Gastrocnemius medialis (tissue), 4 donors: Measurements from ENCODE around the gene HRCT1. TPM values are rescaled to one million over a fixed set of nuclear protein-coding genes. Genes with fewer than 3 reads are reported as not detected.

Experiments
- ATAC-seq, 2 donors: fragments of 150-250 bp; one replicate each; pipeline ENCODE4 v1.9.1; 2016
- DNase-seq, 2 donors: peaks; one replicate each; pipeline ENCODE4 v3.0.0-alpha.2; 2019
- H3K27ac ChIP-seq, 4 donors: fragments of 200-600 bp; sonication (generic); 1 replicate in 1 of 4; 2 replicates in 3 of 4; pipeline ENCODE4 v1.5.1; 2016 to 2018; ENCODE audit warnings: mild to moderate bottlenecking in 2 of 4, moderate library complexity in 1 of 4
- H3K27me3 ChIP-seq, 3 donors: fragments of 200-600 bp; sonication (generic) in 2 of 3; 1 replicate in 1 of 3; 2 replicates in 2 of 3; pipeline versions ENCODE4 v1.5.1 to v1.6.0; 2016 to 2019; ENCODE audit warnings: mild to moderate bottlenecking in 1 of 3, moderate library complexity in 1 of 3
- H3K36me3 ChIP-seq, 2 donors: fragments of 200-600 bp; sonication (generic) in 1 of 2; one replicate each; pipeline ENCODE4 v1.5.1; 2017 to 2018
- H3K4me1 ChIP-seq, 2 donors: fragments of 200-600 bp; sonication (generic) in 1 of 2; one replicate each; pipeline ENCODE4 v1.5.1; 2016 to 2017; ENCODE audit warnings: mild to moderate bottlenecking in 2 of 2
- H3K4me3 ChIP-seq, 4 donors: fragments of 200-600 bp; sonication (generic) in 3 of 4; 1 replicate in 1 of 4; 2 replicates in 3 of 4; pipeline ENCODE4 v1.5.1; 2016 to 2019; ENCODE audit warnings: mild to moderate bottlenecking in 2 of 4
- H3K9me3 ChIP-seq, 3 donors: fragments of 200-600 bp; sonication (generic) in 2 of 3; 1 replicate in 1 of 3; 2 replicates in 2 of 3; pipeline ENCODE4 v1.5.1; 2016 to 2019
- POLR2A ChIP-seq, 2 donors: fragments of 450-650 bp; IDR thresholded peaks; one replicate each; pipeline ENCODE4 v1.6.1; 2017; ENCODE audit warnings: antibody characterized with exemption in 2 of 2, mild to moderate bottlenecking in 2 of 2, moderate library complexity in 2 of 2
- in situ Hi-C, 4 donors: fragments of 200-750 bp; cut with MboI; loops; one replicate each; pipeline versions ENCODE4 v1.15.0 to v1.8.0; 2017; ENCODE audit warnings: low sequenced_read_pairs in 4 of 4
- intact Hi-C: fragments of 100-400 bp; cut with DNase I; formaldehyde crosslinking; loops from one replicate; pipeline ENCODE4 v1.15.1; 2023; ENCODE audit warnings: low total_unique reads
- total RNA-seq, 4 donors: library from RNA; depleted of rRNA; stranded (reverse); fragments of >200 nt; gene quantifications; one replicate each; pipeline versions ENCODE4 v1.1.0 to v1.2.3, GENCODE V29; 2016
- TF ChIP-seq, protein P1 (sequence below), 5 experiments: fragments of 450-650 bp in 3 of 5; fragments of 200-600 bp in 2 of 5; sonication (generic) in 2 of 5; IDR thresholded peaks in 4 of 5; conservative IDR thresholded peaks in 1 of 5; 1 replicate in 4 of 5; 2 replicates in 1 of 5; pipeline ENCODE4 v1.5.1; 2016 to 2019; ENCODE audit warnings: antibody characterized with exemption in 5 of 5, mild to moderate bottlenecking in 3 of 5, moderate library complexity in 3 of 5

Gene HRCT1
- total RNA-seq, 4 donors from 2014 or later = 3.2 to 5.1 (median 3.3) TPM; not detected in 1

DNA sequence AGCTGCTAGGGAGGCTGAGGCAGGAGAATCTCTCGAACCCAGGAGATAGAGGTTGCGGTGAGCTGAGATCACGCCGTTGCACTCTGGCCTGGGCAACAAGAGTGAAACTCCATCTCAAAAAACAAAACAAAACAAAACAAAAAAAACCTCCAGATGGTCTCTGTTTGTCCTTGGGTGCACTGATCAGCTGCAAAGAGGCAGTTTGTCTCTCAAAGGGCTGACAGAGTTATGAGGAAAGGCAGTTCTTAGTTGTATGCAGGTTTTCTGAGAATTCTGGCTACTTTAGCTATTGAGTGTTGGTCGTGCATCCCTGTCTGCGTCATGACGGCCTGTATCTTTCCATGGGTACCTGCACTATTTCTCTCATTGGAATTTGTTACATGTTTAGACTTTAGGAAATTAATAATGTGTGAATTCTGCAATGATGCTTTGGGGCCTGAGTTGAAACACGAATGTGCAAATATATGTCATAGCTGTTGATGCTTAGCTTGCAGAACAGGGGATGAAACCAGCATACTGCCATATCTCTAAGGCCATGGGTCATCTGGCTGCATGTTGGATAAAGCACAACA, 33.8 kb downstream of the HRCT1 start:
- Histone ChIP-seq H3K36me3 (no peaks in the 10 kb centered on the region), H3K4me3 (no peak overlapping the region), H3K9me3 (no peaks in the 10 kb centered on the region), H3K4me1 (no peaks in the 10 kb centered on the region), H3K27ac (no peak overlapping the region), H3K27me3 (no peaks in the 10 kb centered on the region)
- ATAC-seq (no peak), DNase-seq (no peak)
- intact Hi-C loops (no loop called here), in situ Hi-C loops (no loop called here)
- TF ChIP-seq, protein P1, sequence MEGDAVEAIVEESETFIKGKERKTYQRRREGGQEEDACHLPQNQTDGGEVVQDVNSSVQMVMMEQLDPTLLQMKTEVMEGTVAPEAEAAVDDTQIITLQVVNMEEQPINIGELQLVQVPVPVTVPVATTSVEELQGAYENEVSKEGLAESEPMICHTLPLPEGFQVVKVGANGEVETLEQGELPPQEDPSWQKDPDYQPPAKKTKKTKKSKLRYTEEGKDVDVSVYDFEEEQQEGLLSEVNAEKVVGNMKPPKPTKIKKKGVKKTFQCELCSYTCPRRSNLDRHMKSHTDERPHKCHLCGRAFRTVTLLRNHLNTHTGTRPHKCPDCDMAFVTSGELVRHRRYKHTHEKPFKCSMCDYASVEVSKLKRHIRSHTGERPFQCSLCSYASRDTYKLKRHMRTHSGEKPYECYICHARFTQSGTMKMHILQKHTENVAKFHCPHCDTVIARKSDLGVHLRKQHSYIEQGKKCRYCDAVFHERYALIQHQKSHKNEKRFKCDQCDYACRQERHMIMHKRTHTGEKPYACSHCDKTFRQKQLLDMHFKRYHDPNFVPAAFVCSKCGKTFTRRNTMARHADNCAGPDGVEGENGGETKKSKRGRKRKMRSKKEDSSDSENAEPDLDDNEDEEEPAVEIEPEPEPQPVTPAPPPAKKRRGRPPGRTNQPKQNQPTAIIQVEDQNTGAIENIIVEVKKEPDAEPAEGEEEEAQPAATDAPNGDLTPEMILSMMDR (IDR thresholded peaks at IDR 0.05 in 4 of 5, conservative IDR thresholded peaks at IDR 0.05 in 1 of 5) = no peak
- TF ChIP-seq POLR2A (IDR thresholded peaks at IDR 0.05) = no peak

DNA sequence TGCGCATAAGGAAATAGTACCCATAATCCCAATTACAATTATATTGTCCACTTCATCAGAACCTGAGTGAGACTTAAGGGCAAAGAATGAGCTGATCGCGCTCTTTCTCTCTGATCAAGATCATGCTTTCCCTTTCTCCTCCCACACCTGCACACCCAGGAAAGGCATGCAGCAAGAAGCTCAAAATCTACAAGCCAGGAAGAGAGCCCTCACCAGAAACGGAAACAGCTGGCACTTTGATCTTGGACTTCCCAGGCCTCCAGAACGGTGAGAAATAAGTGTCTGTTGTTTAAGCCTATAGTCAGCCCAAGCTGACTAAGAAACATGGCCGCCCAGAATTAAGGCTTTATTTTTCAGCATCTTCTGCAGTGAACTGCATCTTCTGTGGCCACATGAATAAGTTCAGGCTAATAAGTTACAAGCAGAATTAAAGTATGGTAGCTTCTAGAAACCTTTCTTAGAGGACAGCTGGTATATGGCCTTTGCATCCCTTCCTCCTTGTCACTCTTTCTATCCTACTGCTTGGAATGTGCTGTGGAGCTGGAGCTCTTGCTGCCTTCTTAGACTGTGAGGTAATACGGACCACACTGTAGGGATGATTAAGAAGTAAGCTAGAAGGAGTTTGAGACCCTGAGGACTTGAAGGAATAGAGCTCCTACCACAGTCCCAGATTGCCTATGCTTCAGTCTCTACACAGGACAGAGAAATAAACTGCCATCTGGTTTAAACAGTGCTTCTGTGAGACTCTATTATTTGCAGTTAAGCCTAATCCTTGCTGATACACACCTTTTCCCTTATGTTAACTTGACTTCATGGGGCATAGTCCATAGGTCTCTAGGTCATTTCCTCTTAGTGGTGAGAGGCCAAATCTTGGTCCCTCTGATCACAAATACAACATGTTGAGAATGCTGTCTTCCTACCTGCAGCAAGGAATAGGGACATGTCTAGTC, 34.7 kb downstream of the HRCT1 start:
- Histone ChIP-seq H3K9me3 (no peaks in the 10 kb centered on the region), H3K36me3 (no peaks in the 10 kb centered on the region), H3K27ac (no peak overlapping the region), H3K4me1 (peaks cover 6% of the 10 kb centered on the region in 2 donors), H3K27me3 (no peaks in the 10 kb centered on the region), H3K4me3 (no peak overlapping the region)
- no peak for TF ChIP-seq POLR2A (IDR thresholded peaks at IDR 0.05)
- TF ChIP-seq, protein P1 (IDR thresholded peaks at IDR 0.05 in 4 of 5, conservative IDR thresholded peaks at IDR 0.05 in 1 of 5) = no peak
- DNase-seq (no peak), ATAC-seq (no peak)
- in situ Hi-C loops (no loop called here), intact Hi-C loops (no loop called here)

DNA sequence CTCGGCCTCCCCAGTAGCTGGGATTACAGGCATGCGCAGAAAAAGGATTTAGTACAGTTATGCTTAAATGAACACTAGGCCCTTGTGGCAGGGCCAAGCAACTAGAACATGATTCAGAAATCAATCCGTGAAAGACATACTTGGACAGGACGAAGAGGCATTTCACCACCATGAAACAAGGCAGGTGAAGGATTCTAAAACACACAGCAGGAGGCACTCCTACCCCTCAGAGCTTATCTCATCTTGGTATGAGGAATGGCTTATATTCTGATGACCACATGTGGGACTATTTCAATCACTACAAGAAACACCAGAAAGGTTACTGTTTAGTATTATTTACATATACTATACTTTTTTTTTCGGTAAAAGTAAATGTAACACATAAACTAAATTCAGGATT, 36.3 kb downstream of the HRCT1 start:
- H3K4me1 ChIP-seq = peaks cover 6 to 9% of the 10 kb centered on the region in 2 donors
- H3K27ac ChIP-seq = no peak overlapping the region
- TF ChIP-seq, protein P1 (IDR thresholded peaks at IDR 0.05 in 4 of 5, conservative IDR thresholded peaks at IDR 0.05 in 1 of 5) = no peak
- TF ChIP-seq POLR2A (IDR thresholded peaks at IDR 0.05) = no peak
- H3K4me3 ChIP-seq = no peak overlapping the region
- in situ Hi-C loops (no loop called here), intact Hi-C loops (no loop called here)
- DNase-seq (no peak), ATAC-seq (no peak)
- no peaks in the 10 kb centered on the region for H3K36me3 ChIP-seq
- no peaks in the 10 kb centered on the region for H3K27me3 ChIP-seq
- no peaks in the 10 kb centered on the region for H3K9me3 ChIP-seq

- H3K9me3 ChIP-seq = no peaks in the 10 kb centered on the region
- TF ChIP-seq POLR2A (IDR thresholded peaks at IDR 0.05) = no peak
- TF ChIP-seq, protein P1 (IDR thresholded peaks at IDR 0.05 in 4 of 5, conservative IDR thresholded peaks at IDR 0.05 in 1 of 5) = no peak
- no peak overlapping the region for H3K27ac ChIP-seq
- no peak overlapping the region for H3K4me3 ChIP-seq
- in situ Hi-C loops = no loop called here
- no peaks in the 10 kb centered on the region for H3K36me3 ChIP-seq
- DNase-seq (no peak), ATAC-seq (no peak)
- no peaks in the 10 kb centered on the region for H3K27me3 ChIP-seq
- peaks cover 6 to 9% of the 10 kb centered on the region in 2 donors for H3K4me1 ChIP-seq
- intact Hi-C loops = no loop called here
Measured at GRCh38 chr9:35944173-35944572, 38.2 kb downstream of the HRCT1 start.
